Esophagus squamous epithelium (tissue), 5 donors: ENCODE measurements around the gene TAF13. TPM values are rescaled to one million over a fixed set of nuclear protein-coding genes. Genes with fewer than 3 reads are reported as not detected.
"Not testable (repeated sequence)": the region's sequence is repeated elsewhere in the genome, so short reads cannot be mapped to it uniquely, and the experiment has no call there.

ENCODE experiments used
- DNase-seq: peaks from one replicate; lab custom pipeline; 2025; lab: John Stamatoyannopoulos, UW
- H3K27ac ChIP-seq, 4 donors: fragments of 200-600 bp; sonication (generic); one replicate each; pipeline ENCODE4 v1.5.1; 2016 to 2019; ENCODE audit warnings: mild to moderate bottlenecking in 1 of 4
- H3K27me3 ChIP-seq, 4 donors: fragments of 200-600 bp; sonication (generic); 1 replicate in 3 of 4; 2 replicates in 1 of 4; pipeline versions ENCODE4 v1.5.1 to v1.6.0; 2017 to 2021; ENCODE audit warnings: antibody characterized with exemption in 1 of 4
- H3K36me3 ChIP-seq, 3 donors: fragments of 200-600 bp; sonication (generic); one replicate each; pipeline ENCODE4 v1.5.1; 2016 to 2019
- H3K4me1 ChIP-seq, 3 donors: fragments of 200-600 bp; sonication (generic); one replicate each; pipeline ENCODE4 v1.5.1; 2017 to 2019
- H3K4me3 ChIP-seq, 4 donors: fragments of 200-600 bp; sonication (generic); 1 replicate in 3 of 4; 2 replicates in 1 of 4; pipeline ENCODE4 v1.5.1; 2016 to 2019; ENCODE audit warnings: mild to moderate bottlenecking in 2 of 4, moderate library complexity in 1 of 4
- H3K9me3 ChIP-seq, 3 donors: fragments of 200-600 bp; sonication (generic); one replicate each; pipeline ENCODE4 v1.5.1; 2016 to 2019
- POLR2A ChIP-seq, 4 donors: fragments of 450-650 bp; IDR thresholded peaks; one replicate each; pipeline ENCODE4 v1.6.1; 2017; ENCODE audit warnings: antibody characterized with exemption in 4 of 4, mild to moderate bottlenecking in 4 of 4, moderate library complexity in 3 of 4
- WGBS, 2 donors: methylation state at CpG; one replicate each; pipeline ENCODE4 v1.1.5; 2018; 5-methylcytosine and 5-hydroxymethylcytosine counted together
- intact Hi-C: fragments of 100-400 bp; cut with DNase I; formaldehyde crosslinking; loops from one replicate; pipeline ENCODE4 v1.15.0; 2022
- total RNA-seq, 4 donors: library from RNA; depleted of rRNA; stranded (reverse); fragments of >200 nt; gene quantifications; one replicate each; pipeline ENCODE4 v1.1.0, GENCODE V29; 2016
- TF ChIP-seq, protein P1 (sequence below), 6 experiments: fragments of 450-650 bp in 4 of 6; fragments of 200-600 bp in 2 of 6; sonication (generic) in 2 of 6; IDR thresholded peaks; one replicate each; pipeline ENCODE4 v1.5.1; 2016 to 2019; ENCODE audit warnings: antibody characterized with exemption in 6 of 6, mild to moderate bottlenecking in 4 of 6, moderate library complexity in 4 of 6
- donor health status: DM: yes; HTN: yes; CAD: no.

Gene TAF13
- total RNA-seq, 4 donors from 2014 or later, result 35.3 to 71.2 (median 43.4) TPM

DNA sequence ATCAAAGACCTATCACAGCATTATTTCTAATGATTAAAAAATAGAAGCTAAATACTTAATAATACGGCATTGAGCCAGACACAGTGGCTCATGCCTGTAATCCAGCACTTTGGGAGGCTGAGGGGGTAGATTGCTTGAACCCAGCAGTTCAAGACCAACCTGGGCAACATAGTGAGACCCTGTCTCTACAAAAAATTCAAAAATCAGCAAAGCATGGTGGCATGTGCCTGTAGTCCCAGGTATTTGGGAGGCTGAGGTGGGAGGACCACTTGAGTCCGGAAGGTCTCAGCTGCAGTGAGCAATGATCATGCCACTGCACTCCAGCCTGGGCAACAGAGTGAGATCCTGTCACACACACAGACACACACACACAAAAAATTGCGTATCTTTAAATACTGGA, 10.7 kb downstream of the TAF13 start:
- Histone ChIP-seq H3K36me3 (peaks cover 0 to 79% (median 24%) of the 10 kb centered on the region in 3 donors), H3K27me3 (no peaks in the 10 kb centered on the region), H3K4me3 (no peak overlapping the region), H3K4me1 (peaks cover 0 to 18% (median 5%) of the 10 kb centered on the region in 3 donors), H3K27ac (no peak overlapping the region), H3K9me3 (no peaks in the 10 kb centered on the region)
- TF ChIP-seq, protein P1, sequence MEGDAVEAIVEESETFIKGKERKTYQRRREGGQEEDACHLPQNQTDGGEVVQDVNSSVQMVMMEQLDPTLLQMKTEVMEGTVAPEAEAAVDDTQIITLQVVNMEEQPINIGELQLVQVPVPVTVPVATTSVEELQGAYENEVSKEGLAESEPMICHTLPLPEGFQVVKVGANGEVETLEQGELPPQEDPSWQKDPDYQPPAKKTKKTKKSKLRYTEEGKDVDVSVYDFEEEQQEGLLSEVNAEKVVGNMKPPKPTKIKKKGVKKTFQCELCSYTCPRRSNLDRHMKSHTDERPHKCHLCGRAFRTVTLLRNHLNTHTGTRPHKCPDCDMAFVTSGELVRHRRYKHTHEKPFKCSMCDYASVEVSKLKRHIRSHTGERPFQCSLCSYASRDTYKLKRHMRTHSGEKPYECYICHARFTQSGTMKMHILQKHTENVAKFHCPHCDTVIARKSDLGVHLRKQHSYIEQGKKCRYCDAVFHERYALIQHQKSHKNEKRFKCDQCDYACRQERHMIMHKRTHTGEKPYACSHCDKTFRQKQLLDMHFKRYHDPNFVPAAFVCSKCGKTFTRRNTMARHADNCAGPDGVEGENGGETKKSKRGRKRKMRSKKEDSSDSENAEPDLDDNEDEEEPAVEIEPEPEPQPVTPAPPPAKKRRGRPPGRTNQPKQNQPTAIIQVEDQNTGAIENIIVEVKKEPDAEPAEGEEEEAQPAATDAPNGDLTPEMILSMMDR (IDR thresholded peaks at IDR 0.05), result no peak
- no peak for TF ChIP-seq POLR2A (IDR thresholded peaks at IDR 0.05)
- DNase-seq, result no peak
- intact Hi-C loops, result no loop called here
- WGBS, 2 donors, result 92 to 94% methylated on average over 3 of the region's 3 CpGs

DNA sequence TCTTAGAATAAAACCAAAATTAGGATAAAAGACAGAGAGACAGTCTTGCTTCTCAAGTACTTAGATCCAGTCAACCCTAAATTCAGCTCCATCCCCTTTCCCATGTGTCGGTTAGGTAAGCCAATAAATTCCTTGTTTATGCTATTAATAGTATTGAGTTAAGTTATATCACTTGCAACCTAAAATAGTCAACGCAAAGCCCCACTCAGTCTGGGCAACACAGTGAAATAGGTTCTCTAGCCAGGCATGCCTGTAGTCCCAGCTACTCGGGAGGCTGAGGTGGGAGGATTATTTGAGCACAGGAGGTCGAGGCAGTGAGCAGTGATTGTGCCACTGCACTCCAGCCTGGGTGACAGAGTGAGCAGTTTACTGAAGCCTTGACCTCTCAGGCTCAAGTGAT, 14.6 kb downstream of the TAF13 start:
- no peak overlapping the region for H3K4me3 ChIP-seq
- 80 to 94% methylated on average over 4 of the region's 4 CpGs for WGBS, 2 donors
- no peaks in the 10 kb centered on the region for H3K9me3 ChIP-seq
- TF ChIP-seq, protein P1 (IDR thresholded peaks at IDR 0.05), result no peak
- no peak overlapping the region for H3K27ac ChIP-seq
- H3K27me3 ChIP-seq, result no peaks in the 10 kb centered on the region
- H3K36me3 ChIP-seq, result peaks cover 0 to 42% (median 17%) of the 10 kb centered on the region in 3 donors
- H3K4me1 ChIP-seq, result peaks cover 0 to 8% (median 0%) of the 10 kb centered on the region in 3 donors
- intact Hi-C loops, result no loop called here
- no peak for DNase-seq

DNA sequence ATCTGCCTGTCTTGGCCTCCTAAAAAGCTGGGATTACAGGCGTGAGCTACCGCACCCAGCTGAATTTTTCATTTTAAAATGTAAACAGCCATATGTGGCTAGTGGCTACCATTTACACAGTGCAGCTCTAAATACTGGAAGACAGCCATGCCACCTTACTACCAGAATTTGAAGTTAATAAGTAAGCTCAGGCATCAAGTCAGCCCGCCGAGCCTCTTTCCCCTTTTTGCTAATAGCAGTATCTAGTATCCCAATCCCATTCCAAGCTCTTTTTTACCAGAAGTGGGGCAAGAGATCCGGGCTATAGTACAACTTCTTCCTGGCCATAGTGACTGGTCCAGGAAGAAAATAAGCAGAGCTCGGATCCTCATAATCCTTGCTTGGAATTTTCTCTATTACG, 15.1 kb downstream of the TAF13 start:
- H3K27me3 ChIP-seq, result no peaks in the 10 kb centered on the region
- H3K9me3 ChIP-seq, result no peaks in the 10 kb centered on the region
- WGBS, 2 donors, result 88 to 94% methylated on average over 7 of the region's 7 CpGs
- H3K27ac ChIP-seq, result no peak overlapping the region
- H3K4me1 ChIP-seq, result peaks cover 0 to 13% (median 0%) of the 10 kb centered on the region in 3 donors
- H3K36me3 ChIP-seq, result peaks cover 0 to 37% (median 16%) of the 10 kb centered on the region in 3 donors
- DNase-seq, result no peak
- intact Hi-C loops, result no loop called here
- no peak for TF ChIP-seq POLR2A (IDR thresholded peaks at IDR 0.05)
- TF ChIP-seq, protein P1 (IDR thresholded peaks at IDR 0.05), result no peak
- no peak overlapping the region for H3K4me3 ChIP-seq

DNA sequence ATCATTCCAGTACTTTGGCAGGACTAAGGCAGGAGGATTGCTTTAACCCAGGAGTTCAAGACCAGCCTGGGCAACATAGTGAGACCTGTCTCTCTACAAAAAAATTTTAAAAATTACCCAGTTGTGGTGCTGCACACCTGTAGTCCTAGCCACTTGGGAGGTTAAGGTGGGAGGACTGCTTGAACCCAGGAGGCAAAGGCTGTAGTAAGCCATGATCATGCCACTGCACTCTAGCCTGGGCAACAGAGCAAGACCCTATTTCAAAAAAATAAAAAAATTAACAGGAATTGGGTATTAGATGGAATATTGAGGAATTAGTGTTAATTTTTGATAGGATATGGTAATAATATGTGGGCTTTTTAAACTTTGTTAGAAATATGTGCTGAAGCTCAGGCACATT, 16.8 kb downstream of the TAF13 start:
- DNase-seq, result no peak
- TF ChIP-seq, protein P1 (IDR thresholded peaks at IDR 0.05), result no peak
- no peak for TF ChIP-seq POLR2A (IDR thresholded peaks at IDR 0.05)
- H3K36me3 ChIP-seq, result peaks cover 0 to 20% (median 6%) of the 10 kb centered on the region in 3 donors
- no peak overlapping the region for H3K4me3 ChIP-seq
- no peaks in the 10 kb centered on the region for H3K9me3 ChIP-seq
- no peak overlapping the region for H3K27ac ChIP-seq
- H3K27me3 ChIP-seq, result no peaks in the 10 kb centered on the region
- H3K4me1 ChIP-seq, result peaks cover 0 to 14% (median 0%) of the 10 kb centered on the region in 3 donors
- intact Hi-C loops, result no loop called here

DNA sequence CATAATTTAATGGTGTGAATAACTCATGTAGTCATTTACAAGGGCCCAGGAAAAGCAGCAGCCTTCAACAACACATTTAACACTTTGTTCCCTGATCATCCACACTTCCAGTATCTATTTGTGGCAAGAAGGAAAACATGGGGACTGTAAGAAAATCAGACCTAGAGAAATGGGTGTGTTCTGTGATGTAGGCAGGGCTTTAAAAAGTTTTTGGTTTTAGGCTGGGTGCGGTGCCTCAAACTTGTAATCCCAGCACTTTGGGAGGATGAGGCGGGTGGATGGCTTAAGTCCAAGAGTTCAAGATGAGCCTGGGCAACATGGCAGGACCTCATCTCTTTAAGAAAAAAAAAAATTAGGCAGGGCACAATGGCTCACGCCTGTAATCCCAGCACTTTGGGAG, 19.7 kb downstream of the TAF13 start:
- Histone ChIP-seq H3K4me3 (no peak overlapping the region), H3K9me3 (no peaks in the 10 kb centered on the region), H3K4me1 (peaks cover 0 to 20% (median 0%) of the 10 kb centered on the region in 3 donors), H3K27me3 (no peaks in the 10 kb centered on the region), H3K27ac (peak overlapping the region in 2 of 4 donors; percentile 30 to 40), H3K36me3 (no peaks in the 10 kb centered on the region)
- 65 to 87% methylated on average over 3 of the region's 3 CpGs for WGBS, 2 donors
- intact Hi-C loops, result no loop called here
- DNase-seq, result no peak
- TF ChIP-seq, protein P1 (IDR thresholded peaks at IDR 0.05), result no peak
- no peak for TF ChIP-seq POLR2A (IDR thresholded peaks at IDR 0.05)

DNA sequence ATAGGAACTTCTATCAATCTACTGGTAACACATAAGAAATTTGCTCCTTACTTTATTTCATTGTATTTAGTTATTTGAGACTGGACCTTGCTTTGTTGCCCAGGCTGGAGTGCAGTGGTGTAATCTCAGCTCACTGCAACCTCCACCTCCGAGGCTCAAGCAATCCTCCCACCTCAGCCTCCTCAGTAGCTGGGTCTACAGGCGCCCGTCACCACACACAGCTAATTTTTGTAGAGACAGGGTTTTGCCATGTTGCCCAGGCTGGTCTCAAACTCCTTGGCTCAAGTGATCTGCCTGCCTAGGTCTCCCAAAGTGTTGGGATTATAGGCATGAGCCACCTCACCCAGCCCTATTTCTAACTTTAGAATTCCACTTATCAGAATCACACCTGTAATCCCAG, 23.7 kb downstream of the TAF13 start:
- H3K9me3 ChIP-seq, H3K27ac ChIP-seq, H3K27me3 ChIP-seq, intact Hi-C loops, H3K36me3 ChIP-seq, H3K4me3 ChIP-seq, DNase-seq: not testable (repeated sequence)
- 96% methylated on average over 3 of the region's 3 CpGs for WGBS, 2 donors
- peaks cover 0 to 53% (median 7%) of the 10 kb centered on the region in 3 donors for H3K4me1 ChIP-seq
